Measurements from ENCODE around the gene HIP1R.

- TF ChIP-seq POLR2AphosphoS5 (IDR thresholded peaks at IDR 0.05) (no peak), CTCF (IDR thresholded peaks at IDR 0.05) (no peak), POLR2A (IDR thresholded peaks at IDR 0.05) (no peak), EP300 (IDR thresholded peaks at IDR 0.05) (no peak)
Measured at GRCh38 chr12:122902854-122903692, 67.8 kb downstream of the HIP1R start.

Measured in upper lobe of left lung (tissue), 4 donors.